H1 (cell line): Measurements from ENCODE around the gene PLA2G4A.

Experiments
- CBX5 ChIP-seq: fragments of 300-800, 300-1000 bp; sonication (generic); IDR thresholded peaks from 2 replicates; pipeline ENCODE4 v1.7.1; 2016; ENCODE audit warnings: antibody characterized with exemption, low read length, low read depth
- CHD1 ChIP-seq: IDR thresholded peaks from 2 replicates; pipeline ENCODE4 v1.6.1; 2012; ENCODE audit warnings: low read depth, low read length, improper control_type of control experiment
- POLR2AphosphoS5 ChIP-seq: IDR thresholded peaks from 2 replicates; pipeline ENCODE4 v1.6.1; 2011; ENCODE audit warnings: low read depth, low read length
- RAD21 ChIP-seq, 2 experiments: IDR thresholded peaks in 1 of 2; conservative IDR thresholded peaks in 1 of 2; 2 replicates each; pipeline ENCODE4 v1.6.1; 2011; ENCODE audit warnings: low read depth in 2 of 2, low read length in 2 of 2, improper control_type of control experiment in 1 of 2, inconsistent platforms in 1 of 2, mild to moderate bottlenecking in 1 of 2, moderate library complexity in 1 of 2
- RFX5 ChIP-seq: IDR thresholded peaks from 2 replicates; pipeline ENCODE4 v1.6.1; 2011; ENCODE audit warnings: low read depth, low read length, improper control_type of control experiment, borderline replicate concordance
- SP1 ChIP-seq: IDR thresholded peaks from 2 replicates; pipeline ENCODE4 v1.6.1; 2011; ENCODE audit warnings: low read depth, low read length
- SP2 ChIP-seq: IDR thresholded peaks from 2 replicates; pipeline ENCODE4 v1.6.1; 2012; ENCODE audit warnings: mild to moderate bottlenecking, low read length, inconsistent platforms
- TF ChIP-seq, protein P1 (sequence below), 3 experiments: IDR thresholded peaks; 1 replicate in 2 of 3; 2 replicates in 1 of 3; pipeline versions ENCODE4 v1.5.1 to v1.6.1; 2011; ENCODE audit warnings: low read length in 3 of 3, mild to moderate bottlenecking in 3 of 3, inconsistent platforms in 2 of 3, low read depth in 1 of 3, moderate library complexity in 1 of 3; ENCODE audit not compliant: insufficient read depth in 1 of 3; ENCODE audit errors: control extremely low read depth in 1 of 3

DNA sequence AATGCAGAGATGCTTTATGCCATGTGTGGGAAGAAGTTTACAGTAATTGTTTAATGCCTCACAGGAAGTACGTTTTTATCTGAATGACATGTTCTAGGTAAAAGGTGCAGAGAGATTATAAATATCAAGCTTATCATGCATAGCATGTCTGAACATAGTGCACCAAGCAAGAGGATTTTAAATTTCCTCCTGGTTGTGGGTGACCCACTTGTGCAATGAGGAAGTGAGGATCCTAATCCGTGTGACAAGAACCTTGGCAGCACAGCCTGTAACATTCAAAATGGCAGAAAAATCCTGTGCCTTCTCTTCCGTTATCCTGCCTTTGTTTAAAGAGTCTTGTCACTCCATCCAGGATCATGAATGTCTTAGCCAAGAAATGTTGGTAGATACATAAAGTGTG, 75.6 kb downstream of the PLA2G4A start:
- TF ChIP-seq RFX5 (no peak), CHD1 (no peak), CBX5 (no peak), SP2 (no peak), RAD21 (IDR thresholded peaks at IDR 0.05 in 1 of 2, conservative IDR thresholded peaks at IDR 0.05 in 1 of 2; ENCODE audit: low read depth in 2 of 2, low read length in 2 of 2) (no peak), POLR2AphosphoS5 (no peak), SP1 (no peak)
- TF ChIP-seq, protein P1, sequence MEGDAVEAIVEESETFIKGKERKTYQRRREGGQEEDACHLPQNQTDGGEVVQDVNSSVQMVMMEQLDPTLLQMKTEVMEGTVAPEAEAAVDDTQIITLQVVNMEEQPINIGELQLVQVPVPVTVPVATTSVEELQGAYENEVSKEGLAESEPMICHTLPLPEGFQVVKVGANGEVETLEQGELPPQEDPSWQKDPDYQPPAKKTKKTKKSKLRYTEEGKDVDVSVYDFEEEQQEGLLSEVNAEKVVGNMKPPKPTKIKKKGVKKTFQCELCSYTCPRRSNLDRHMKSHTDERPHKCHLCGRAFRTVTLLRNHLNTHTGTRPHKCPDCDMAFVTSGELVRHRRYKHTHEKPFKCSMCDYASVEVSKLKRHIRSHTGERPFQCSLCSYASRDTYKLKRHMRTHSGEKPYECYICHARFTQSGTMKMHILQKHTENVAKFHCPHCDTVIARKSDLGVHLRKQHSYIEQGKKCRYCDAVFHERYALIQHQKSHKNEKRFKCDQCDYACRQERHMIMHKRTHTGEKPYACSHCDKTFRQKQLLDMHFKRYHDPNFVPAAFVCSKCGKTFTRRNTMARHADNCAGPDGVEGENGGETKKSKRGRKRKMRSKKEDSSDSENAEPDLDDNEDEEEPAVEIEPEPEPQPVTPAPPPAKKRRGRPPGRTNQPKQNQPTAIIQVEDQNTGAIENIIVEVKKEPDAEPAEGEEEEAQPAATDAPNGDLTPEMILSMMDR (IDR thresholded peaks at IDR 0.05; ENCODE audit: control extremely low read depth in 1 of 3, insufficient read depth in 1 of 3, low read depth in 1 of 3, low read length in 3 of 3) = no peak
